ENCODE results near the gene CYP2B6. TPM values are rescaled to one million over a fixed set of nuclear protein-coding genes. Genes with fewer than 3 reads are reported as not detected.

CYP2B6 gene
- 0.46 and 0.80 TPM in 2 replicates for total RNA-seq

- no peak within 1 kb of the TSS for H3K4me3 ChIP-seq (ENCODE audit: low read depth, low read length)
- no peak for DNase-seq (ENCODE audit: low read depth)
- TF ChIP-seq CTCF (conservative IDR thresholded peaks at IDR 0.05; ENCODE audit: low read depth, low read length): no peak
Observed at GRCh38 chr19:40990972-40991381, at the start of gene CYP2B6. Gene CYP2B6 (plus strand): TSS chr19:40991282. CDS start chr19:40991306, 24 bp downstream.

GRCh38 chr19:40941481-40942219, 49.4 kb upstream of the CYP2B6 start:
- no peak for TF ChIP-seq CTCF (conservative IDR thresholded peaks at IDR 0.05; ENCODE audit: low read depth, low read length)
- no peak for DNase-seq (ENCODE audit: low read depth)
- H3K4me3 ChIP-seq (ENCODE audit: low read depth, low read length): no peak overlapping the region

GRCh38 chr19:40945645-40946044, 45.4 kb upstream of the CYP2B6 start:
- no peak overlapping the region for H3K4me3 ChIP-seq (ENCODE audit: low read depth, low read length)
- no peak for TF ChIP-seq CTCF (conservative IDR thresholded peaks at IDR 0.05; ENCODE audit: low read depth, low read length)
- no peak for DNase-seq (ENCODE audit: low read depth)

- no peak overlapping the region for H3K4me3 ChIP-seq (ENCODE audit: low read depth, low read length)
- no peak for TF ChIP-seq CTCF (conservative IDR thresholded peaks at IDR 0.05; ENCODE audit: low read depth, low read length)
- DNase-seq (ENCODE audit: low read depth): no peak
Observed at GRCh38 chr19:40947114-40947513, 44.0 kb upstream of the CYP2B6 start.

- TF ChIP-seq CTCF (conservative IDR thresholded peaks at IDR 0.05; ENCODE audit: low read depth, low read length): no peak
- no peak for DNase-seq (ENCODE audit: low read depth)
- H3K4me3 ChIP-seq (ENCODE audit: low read depth, low read length): no peak overlapping the region
Observed at GRCh38 chr19:40947573-40947972, 43.5 kb upstream of the CYP2B6 start.

GRCh38 chr19:40948580-40949299, 42.3 kb upstream of the CYP2B6 start:
- no peak for TF ChIP-seq CTCF (conservative IDR thresholded peaks at IDR 0.05; ENCODE audit: low read depth, low read length)
- no peak overlapping the region for H3K4me3 ChIP-seq (ENCODE audit: low read depth, low read length)
- no peak for DNase-seq (ENCODE audit: low read depth)

All from epithelial cell of proximal tubule (primary cell).